RWPE1 (cell line): ENCODE data around the gene INSM2.

Source experiments
- CTCF ChIA-PET: fragments of 350-600 bp; sonication (Branson Sonifier 250); formaldehyde crosslinking; extraction: SDS; loops from one replicate; lab custom pipeline; 2021; lab: Yijun Ruan, JAX
- POLR2A ChIA-PET: fragments of 400-600 bp; formaldehyde crosslinking; extraction: SDS; loops from one replicate; lab custom pipeline; 2020; ENCODE audit warnings: antibody characterized with exemption; ENCODE audit not compliant: low non-redundant PET; lab: Yijun Ruan, JAX
- DNase-seq: peaks from one replicate; pipeline ENCODE4 v3.0.0; 2012; ENCODE audit warnings: low spot score
- H3K27ac ChIP-seq: fragments of 450-650 bp; 2 replicates; pipeline ENCODE4 v1.5.1; 2017
- TF ChIP-seq, protein P1 (sequence below): fragments of 450-650 bp; conservative IDR thresholded peaks from 2 replicates; pipeline ENCODE4 v1.5.1; 2017; ENCODE audit warnings: low read depth, mild to moderate bottlenecking

The INSM2 gene

DNA sequence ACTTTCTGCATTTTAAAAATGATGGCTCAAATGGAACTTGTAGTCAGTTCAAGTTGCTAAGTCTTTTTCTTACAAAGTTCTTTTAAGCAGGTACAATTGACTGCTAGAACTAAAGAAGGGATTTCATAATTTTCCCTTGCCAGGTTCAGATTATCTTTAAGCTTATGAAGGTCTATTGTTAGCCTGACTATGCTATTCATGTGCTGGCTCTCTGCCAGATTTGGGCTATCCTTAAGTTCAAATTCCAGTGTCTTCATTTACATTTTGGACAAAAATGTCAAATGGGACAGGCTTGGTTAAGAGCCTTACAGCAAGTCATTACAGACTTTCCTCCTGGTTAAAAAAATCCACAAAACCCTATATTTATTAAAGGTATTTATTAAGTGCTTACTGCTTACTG lies 42.3 kb downstream of the INSM2 start:
- DNase-seq, result no peak
- POLR2A ChIA-PET, result no interaction called here
- TF ChIP-seq, protein P1, sequence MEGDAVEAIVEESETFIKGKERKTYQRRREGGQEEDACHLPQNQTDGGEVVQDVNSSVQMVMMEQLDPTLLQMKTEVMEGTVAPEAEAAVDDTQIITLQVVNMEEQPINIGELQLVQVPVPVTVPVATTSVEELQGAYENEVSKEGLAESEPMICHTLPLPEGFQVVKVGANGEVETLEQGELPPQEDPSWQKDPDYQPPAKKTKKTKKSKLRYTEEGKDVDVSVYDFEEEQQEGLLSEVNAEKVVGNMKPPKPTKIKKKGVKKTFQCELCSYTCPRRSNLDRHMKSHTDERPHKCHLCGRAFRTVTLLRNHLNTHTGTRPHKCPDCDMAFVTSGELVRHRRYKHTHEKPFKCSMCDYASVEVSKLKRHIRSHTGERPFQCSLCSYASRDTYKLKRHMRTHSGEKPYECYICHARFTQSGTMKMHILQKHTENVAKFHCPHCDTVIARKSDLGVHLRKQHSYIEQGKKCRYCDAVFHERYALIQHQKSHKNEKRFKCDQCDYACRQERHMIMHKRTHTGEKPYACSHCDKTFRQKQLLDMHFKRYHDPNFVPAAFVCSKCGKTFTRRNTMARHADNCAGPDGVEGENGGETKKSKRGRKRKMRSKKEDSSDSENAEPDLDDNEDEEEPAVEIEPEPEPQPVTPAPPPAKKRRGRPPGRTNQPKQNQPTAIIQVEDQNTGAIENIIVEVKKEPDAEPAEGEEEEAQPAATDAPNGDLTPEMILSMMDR, result no peak
- CTCF ChIA-PET, result interaction anchor here (0.6 kb wide), 2 partner anchors 9 to 215 kb away, joined by 4 to 5 read pairs; no protein-coding TSS in a partner anchor
- no peak overlapping the region for H3K27ac ChIP-seq

DNA sequence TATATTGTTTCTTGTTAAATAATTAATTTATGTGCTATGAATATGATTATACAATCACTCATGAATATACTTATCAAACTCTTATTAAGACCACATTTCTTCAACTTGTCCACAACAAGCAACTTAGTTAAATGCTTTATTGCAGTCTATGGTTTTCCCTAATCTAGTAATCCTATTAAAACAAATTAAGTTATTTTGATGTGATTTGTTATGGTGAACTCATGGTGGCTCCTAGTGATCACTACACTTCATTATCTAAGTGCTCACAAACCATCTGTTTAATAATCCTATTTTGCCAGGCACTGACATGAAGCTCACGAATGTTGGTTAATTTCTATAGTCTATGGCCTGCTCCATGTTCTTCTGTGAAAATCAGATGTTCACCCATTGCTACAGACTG lies 42.9 kb downstream of the INSM2 start:
- ChIA-PET CTCF (interaction anchor here (0.6 kb wide), 1 partner anchor 10 kb away, joined by 5 read pairs; no protein-coding TSS in a partner anchor), POLR2A (no interaction called here)
- TF ChIP-seq, protein P1, result no peak
- DNase-seq, result no peak
- no peak overlapping the region for H3K27ac ChIP-seq

DNA sequence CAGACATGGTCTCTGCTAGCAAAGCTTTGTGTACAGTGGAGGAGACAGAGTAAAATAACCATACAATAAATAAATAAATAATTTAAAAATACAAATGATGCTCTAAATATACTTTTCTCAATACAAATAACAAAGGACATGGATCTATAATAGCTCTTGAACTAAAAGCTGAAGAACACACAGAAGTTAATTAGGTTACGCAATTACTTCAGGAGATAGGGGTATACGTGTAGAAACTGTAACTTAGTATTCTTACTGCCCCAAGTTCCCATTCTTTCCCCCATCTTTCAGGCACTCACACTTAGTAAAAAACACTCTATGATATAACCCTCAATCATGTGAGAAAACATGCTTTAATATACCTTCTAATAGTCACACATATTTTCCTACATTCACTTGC lies 44.2 kb downstream of the INSM2 start:
- TF ChIP-seq, protein P1, result no peak
- no peak for DNase-seq
- CTCF ChIA-PET, result no interaction called here
- no peak overlapping the region for H3K27ac ChIP-seq
- POLR2A ChIA-PET, result no interaction called here

DNA sequence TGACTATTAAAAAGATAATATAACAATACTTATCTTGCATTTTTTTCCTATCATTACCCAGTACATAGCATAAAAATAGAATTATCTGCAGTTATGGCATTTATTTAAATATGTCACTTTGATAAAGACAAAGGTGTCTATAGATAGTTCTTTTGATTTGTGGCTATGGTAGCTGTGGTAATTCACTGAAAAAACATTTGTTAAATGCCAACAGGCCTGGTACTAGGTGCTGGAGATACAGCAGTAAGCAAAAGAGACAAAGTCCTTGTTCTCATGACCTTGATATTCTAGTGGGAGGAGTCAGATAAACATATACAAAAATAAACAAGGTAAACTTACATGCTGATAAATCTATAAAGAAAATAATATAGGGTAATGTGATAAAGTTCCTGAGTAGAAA lies 44.7 kb downstream of the INSM2 start:
- CTCF ChIA-PET, result no interaction called here
- no peak overlapping the region for H3K27ac ChIP-seq
- DNase-seq, result no peak
- POLR2A ChIA-PET, result no interaction called here
- TF ChIP-seq, protein P1, result no peak
